ENCODE results near the gene MTFR2. TPM values are rescaled to one million over a fixed set of nuclear protein-coding genes. Genes with fewer than 3 reads are reported as not detected.

Gene MTFR2
- total RNA-seq, result 0.25 TPM
- long read RNA-seq, result 0 reads

DNA sequence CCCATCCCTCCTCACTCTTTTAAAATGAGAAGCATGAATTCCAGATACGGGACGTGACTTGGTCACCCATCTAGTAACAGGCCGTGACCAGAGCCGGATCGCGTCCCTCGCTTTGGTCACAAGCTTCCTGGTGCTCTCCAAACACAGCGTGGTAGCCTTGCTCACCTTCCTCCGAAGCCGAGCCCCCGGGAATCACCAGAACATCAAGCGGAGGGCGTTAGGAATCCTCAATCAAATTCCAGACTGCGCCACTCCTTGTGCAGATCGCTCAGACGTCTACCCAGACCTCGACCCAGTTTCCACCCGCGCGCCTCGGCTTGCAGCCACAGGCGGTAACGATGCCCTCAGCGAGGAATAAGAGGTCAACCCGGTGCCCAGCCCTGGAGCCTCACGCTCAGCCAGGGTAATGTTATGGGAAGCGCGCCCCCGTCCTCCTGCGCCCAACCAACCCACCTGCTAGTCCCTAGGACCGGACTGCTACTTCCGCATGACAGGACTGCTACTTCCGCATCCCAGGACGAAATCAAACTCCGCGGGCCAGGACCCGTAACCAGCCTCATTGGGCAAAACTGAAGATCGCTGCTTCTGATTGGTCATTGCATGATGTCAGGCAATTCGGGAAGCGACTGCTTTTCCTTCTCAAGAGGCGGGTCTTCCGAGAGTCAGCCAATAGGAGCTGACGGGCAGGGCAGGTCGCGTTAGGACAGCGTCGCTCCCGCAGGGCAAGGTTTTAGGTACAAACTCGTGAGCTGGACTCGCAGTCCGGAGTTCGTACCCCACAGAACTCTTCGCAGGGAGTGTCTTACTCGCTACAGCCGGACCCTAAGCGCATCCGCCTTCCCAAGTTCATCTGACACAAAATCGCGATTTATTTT, at the start of gene MTFR2:
Gene MTFR2, minus strand, starts transcription at position 501 of the 875 bp plus-strand sequence. CDS start 1,212 bp downstream, outside the sequence.
- intact Hi-C loops (cut with micrococcal nuclease), result no loop called here
- DNase-seq (peak; percentile 92), ATAC-seq (peak; percentile 99)

DNA sequence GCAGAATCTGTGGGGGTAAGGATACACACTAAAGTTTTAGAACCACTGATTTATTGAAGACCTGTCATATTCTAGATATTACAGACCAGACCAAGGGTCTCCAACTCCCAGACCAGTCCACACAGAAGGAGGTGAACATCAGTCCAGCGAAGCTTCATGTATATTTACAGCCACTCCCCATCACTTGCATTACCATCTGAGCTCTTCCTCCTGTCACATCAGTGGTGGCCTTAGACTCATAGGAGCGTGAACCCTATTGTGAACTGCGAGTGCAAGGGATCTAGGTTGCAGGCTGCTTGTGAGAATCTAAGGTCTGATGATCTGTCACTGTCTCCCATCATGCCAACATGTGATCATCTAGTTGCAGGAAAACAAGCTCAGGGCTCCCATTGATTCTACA, 44.5 kb upstream of the MTFR2 start:
- ATAC-seq (no peak), DNase-seq (no peak)
- intact Hi-C loops (cut with micrococcal nuclease), result no loop called here

DNA sequence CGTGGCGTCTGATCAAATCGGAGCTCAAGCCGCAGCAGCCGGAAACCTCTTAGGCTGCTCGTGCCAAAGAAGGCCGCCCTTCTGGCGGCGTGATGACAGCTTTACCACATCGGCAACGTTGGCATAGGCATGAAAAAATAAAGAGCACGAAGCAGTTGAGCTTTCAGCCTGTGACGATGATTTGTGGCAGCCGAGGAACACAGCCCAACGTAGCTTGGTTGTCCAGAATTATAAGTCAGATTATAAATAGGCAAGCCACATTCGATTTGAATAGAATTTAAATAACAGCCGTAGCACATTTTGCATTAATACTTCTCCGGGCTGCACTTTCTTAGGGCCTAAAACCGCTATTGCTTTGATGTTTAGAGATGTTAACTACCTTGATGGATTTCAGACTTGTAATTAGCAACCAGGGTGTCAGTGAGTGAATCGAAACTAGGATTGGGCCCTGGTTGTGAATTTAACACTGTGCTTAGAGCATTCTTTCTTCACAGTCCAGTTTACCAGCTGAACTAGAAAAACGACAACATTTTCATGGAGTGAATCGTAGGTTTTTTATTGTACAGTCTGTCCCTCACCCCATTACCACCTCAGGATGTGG, 40.4 kb upstream of the MTFR2 start:
- peak; percentile 46 for ATAC-seq
- intact Hi-C loops (cut with micrococcal nuclease), result no loop called here
- DNase-seq, result peak; percentile 84

DNA sequence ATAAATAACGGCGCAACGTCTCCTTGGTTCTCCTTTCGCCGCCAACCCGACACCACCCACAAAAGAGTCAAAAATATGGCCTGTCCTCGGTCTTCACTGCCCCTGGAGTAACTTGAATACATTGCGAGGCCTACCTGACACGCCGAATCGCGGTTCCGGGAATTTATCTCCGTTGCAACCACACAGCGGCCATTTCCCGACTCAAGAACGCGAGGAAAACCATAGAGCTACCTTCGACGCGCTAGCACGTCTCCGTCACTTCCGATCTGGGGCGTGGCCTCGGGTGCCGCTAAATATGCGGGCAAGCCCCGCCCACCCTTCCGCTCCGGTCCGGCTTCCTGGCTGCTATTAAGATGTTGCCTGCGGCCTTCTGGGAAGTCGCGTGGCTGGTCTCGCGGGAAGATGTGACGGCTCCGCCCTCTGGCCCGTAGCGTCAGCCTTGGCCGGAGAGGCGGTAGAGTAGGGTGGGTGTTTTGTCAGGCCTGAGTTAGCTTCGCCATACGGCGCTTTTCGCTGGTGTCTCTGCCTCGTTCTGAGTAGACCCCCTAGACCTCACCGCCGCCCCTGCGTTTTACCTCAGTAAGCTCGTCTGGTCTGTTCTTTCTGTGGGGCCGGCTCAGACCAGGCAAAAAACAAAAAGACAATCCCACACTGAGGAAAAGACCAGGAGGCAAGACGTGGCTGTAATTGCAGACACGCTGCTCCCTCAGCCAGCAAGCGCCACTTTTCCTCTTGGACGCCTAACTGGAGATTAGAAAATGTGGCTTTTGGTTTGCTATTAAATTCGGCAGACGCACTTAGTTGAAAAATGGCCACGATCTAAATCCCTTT, 39.7 kb upstream of the MTFR2 start, which contains the start of gene BCLAF1:
Gene BCLAF1, minus strand, starts transcription at position 268 of the 831 bp plus-strand sequence. CDS start 9,980 bp downstream, outside the sequence.
- intact Hi-C loops (cut with micrococcal nuclease), result no loop called here
- DNase-seq, result peak; percentile 100

DNA sequence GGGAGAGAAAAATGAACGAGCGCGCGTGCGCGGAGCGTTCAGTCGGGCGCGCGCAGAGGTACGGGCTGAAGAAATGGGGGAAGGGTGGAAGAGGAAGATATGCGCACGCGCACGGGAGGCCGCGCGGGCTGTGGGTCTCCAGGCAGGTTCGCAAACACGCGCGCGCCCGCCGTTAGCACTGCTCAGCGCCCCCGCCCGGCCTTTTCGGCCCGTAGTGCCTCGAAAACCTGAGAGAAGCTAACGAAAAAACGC, 39.1 kb upstream of the MTFR2 start:
- peak; percentile 95 for DNase-seq
- intact Hi-C loops (cut with micrococcal nuclease), result no loop called here
- ATAC-seq, result peak; percentile 87

More for the DNA sequence above, 39.7 kb upstream of the MTFR2 start, which contains the start of gene BCLAF1:
- peak; percentile 95 for ATAC-seq

DNA sequence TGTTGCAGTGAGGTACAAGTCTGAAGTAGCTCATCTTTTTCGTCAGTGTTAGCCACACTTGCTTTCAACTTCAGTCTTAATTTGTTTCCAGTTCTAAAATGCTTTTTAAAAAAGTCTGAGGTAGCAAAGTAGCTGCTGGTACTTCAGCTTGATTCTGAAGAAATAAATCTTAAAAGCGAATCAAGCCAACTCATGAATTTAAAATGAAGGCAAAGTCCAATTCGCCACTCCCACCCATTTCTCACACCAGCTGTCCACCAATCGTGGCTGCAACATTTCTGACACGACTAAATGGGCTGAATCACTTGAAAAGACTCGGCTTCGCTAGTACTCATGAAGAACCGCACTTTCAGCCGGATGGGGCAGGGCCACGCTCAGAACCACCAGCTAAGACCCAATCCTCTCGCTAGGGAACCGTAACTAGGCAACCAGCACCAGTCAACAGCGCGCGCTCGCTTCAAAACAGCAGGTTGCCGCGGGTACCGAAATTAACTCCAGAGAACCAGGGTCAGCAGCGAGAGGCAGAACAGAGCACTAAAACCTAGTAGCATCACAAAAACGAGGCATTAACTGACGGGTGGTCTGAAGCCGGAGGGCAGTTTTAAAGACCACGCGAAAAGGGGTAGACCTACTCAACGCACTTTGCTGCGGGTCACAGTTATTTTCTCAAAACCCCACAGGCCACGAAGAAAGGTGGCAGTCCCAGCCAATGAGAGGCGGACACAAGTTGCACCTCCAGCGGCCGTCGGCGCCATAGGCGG, 38.6 kb upstream of the MTFR2 start:
- ATAC-seq (peak; percentile 49), DNase-seq (peak; percentile 72)
- intact Hi-C loops (cut with micrococcal nuclease), result no loop called here

DNA sequence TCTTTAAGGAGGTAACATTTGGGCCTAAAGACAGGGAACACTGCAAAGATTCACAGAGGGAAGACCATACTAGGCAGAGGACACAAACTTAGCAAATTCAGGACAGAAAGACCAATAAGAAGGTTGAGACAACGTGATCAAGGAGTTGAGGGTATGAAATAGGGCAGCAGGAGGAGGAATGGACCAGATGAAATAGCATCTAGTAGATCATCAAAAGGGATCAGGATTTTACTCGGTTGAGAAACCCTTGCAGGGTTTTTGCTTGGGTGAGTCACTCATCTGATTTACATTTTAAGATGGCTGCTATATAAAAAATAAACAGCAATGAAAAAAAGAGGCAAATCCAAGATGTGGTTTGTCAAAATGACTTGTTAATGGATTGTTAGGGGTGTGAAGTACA, 34.8 kb upstream of the MTFR2 start:
- DNase-seq, result no peak
- no peak for ATAC-seq
- intact Hi-C loops (cut with micrococcal nuclease), result no loop called here

DNA sequence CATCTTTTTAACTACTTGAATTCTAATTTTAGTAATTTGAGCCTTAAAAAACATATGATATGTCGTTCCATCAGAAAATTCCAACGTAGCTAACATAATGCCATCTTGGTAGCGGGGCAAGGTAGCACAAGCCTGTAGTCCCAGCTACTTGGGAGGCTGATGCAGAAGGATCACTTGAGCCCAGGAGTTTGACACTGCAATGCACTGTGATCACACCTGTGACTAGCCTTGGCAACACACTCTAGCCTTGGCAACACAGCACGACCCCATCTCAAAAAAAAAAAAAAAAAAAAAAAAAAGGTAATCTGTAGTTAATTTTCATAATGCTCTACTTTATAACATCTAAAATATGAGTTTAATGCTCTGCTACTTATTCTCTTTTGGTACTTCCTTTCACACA, 32.8 kb upstream of the MTFR2 start:
- no peak for ATAC-seq
- DNase-seq, result no peak
- intact Hi-C loops (cut with micrococcal nuclease), result no loop called here

DNA sequence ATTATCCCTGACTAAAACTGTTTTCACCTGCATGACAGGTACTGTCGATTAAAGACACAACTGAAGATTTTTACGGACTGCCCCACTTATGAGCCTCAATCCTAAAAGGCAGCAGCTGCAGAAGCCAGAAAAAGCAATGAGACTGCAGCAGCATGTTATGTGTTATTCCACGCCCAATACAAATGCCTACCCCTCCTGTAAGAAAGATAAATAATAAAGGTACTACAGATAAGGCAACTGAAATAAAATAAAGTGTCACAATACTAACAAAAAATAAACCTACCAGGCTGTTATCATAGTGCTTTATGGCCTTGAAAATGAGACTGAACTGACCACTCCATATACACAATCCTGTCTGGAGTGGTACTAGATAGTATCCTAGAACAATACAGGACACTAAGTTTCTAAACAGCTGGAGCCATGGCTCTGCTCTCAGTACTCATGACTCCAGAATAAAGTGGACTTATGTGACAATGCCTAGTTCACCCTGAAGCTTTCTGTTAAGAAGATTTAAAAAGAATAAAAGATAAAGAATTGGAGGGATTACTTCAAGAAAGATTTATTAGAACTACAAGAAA, 30.0 kb upstream of the MTFR2 start:
- intact Hi-C loops (cut with micrococcal nuclease), result no loop called here
- ATAC-seq (peak; percentile 79), DNase-seq (no peak)

DNA sequence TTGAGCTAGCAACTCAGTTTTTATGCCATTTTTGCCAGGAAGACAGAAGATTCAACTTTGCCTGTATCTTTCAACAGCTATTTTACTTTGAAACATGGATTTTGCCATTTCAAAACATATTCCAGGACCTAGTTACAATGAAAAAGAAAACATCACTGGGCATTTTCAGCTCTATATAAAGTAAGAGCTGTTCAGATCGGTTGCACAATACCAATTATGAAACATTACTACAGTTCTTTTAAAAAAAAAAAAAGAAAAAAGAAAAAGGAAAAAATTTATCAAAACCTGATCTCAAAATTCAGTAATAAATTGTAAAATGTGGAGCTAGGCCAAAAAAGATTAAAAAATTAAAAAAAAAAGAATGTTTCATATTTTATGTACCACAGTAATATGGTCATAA, 24.0 kb upstream of the MTFR2 start:
- DNase-seq, result no peak
- ATAC-seq, result no peak
- intact Hi-C loops (cut with micrococcal nuclease), result no loop called here

DNA sequence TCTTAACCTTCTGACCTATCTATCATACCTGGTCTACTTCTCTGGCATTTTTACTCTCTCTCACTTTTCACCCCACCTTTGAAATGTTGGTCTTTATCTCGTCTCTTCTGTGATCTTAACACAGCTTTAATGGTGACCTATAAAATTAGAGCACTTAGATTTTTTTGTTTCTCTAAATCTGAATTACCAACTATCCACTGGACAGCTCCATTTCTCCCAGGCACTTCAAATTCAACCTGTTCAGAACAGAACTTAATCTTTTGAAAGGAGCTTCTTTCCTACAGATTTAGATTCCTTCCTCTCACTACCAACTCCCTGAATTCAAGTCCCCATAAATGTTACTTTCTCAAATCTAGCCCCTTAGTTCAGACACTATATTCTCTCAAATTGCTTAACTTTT, 15.0 kb upstream of the MTFR2 start:
- DNase-seq (no peak), ATAC-seq (no peak)
- intact Hi-C loops (cut with micrococcal nuclease), result no loop called here

DNA sequence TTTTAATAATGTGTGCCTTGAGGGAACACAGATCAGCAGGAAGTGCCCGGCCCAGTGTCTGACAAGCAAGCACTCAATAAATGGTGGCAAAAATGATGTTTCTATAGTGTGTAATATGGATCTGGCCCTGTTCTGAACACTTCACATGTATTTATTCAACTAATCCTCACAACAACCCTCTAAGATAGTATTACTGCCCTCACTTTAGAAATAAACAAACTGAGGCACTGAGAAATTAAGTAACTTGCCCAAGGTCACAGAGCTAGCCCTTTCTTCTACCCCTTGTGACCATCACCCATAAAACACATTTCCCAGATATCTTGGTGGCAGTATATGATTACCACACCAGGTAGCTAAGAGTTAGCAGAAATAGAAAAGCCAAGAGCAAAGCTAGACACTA, 12.8 kb upstream of the MTFR2 start:
- intact Hi-C loops (cut with micrococcal nuclease), result no loop called here
- no peak for ATAC-seq
- DNase-seq, result no peak

DNA sequence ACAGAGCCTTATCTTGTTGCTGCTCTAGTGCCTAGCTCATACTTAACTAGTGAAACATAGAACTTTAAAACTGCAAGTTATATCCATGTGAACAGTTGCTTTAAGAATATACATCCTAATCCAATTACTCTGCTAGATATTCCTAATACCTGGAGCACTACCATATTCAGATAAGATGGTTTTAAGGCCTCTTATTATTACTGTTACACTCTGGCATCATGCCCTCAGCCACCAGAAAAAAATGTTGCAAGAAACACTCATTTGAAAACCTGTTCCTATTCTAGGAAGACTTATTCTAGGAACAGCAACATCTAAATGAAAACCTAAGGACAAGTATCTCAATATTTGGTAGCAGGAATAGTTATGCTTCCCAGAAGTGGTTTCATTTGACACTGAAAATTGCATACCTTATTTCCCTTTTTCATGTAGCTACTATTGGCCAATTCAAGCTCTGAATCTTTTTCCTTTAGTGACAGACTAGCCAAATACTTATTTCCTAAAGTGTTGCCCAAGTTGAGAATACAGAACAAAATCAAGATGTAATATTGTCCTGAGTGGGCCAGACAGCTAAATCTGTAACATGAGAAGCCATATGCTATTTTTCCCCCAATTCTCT, 4.8 kb upstream of the MTFR2 start:
- intact Hi-C loops (cut with micrococcal nuclease), result no loop called here
- no peak for ATAC-seq
- DNase-seq, result no peak

DNA sequence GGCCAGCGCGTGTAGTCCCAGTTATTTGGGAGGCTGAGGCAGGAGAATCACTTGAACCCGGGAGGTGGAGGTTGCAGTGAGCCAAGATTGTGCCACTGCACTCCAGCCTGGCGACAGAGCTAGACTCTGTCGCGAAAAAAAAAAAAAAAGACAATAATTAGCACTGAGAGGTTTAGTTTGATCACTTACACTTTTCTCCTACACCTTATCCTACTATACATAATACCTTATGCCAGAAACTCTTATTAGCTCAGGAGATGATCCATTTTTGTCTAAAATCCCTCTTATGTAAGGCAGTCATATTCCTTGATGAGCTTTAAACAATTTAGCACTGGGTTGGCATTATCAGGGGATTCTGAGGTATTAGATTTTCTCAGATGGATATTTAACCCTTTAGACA, 3.6 kb upstream of the MTFR2 start:
- intact Hi-C loops (cut with micrococcal nuclease), result no loop called here
- ATAC-seq (no peak), DNase-seq (no peak)

DNA sequence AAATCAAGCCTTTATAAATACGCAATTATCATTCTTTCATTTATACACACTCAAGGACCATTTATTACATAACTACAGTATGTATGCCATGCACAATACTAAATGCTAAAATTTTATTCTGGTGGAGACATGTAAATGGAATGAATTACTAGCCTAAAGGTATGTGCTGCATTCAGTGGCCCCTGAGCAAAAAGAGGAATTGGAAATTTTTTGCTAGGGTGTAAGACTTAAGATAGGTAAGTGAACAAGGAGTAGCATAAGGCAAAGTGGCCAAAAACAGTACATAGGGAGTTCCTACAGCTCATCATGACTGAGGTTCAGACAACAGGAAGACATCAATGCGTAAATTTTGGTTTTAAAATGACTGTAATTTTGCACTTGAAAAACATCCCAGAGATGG, 2.3 kb upstream of the MTFR2 start:
- intact Hi-C loops (cut with micrococcal nuclease), result no loop called here
- DNase-seq, result no peak
- no peak for ATAC-seq

DNA sequence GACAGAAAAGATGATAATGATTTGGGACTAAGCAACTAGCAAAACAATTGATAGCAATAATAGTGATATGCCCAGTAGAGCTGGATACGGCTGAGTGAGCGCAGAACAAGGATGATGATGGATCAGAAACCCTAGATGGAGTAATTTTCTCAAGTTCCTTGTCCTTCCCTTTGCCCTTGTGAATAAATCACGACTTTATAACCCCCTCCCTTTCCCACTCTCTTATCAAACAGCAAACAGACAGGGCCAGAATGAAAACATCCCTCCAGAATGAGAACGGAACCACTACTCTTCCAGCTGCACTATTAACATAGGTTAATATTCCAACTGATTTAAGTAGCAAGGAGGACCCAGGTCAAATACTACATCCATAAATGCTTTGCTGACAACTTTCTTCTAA, 1.3 kb upstream of the MTFR2 start:
- ATAC-seq (no peak), DNase-seq (no peak)
- intact Hi-C loops (cut with micrococcal nuclease), result no loop called here

DNA sequence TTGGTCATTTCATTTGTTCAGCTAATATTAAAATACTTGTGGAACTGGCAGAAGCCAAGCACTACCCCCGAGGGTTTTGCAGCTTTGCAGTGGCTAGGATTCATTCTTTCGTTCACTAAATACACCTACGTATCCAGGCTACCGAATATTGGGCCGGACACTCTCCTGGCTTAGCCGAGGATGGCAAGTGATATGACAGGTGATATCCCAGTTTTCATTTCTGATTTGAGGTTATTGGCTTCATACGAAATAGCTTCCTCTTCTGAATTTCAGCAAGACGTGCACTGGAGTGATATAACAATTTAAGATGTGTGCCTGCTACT, 536 bp upstream of the MTFR2 start:
- intact Hi-C loops (cut with micrococcal nuclease), result no loop called here
- peak; percentile 14 for ATAC-seq
- DNase-seq, result no peak

DNA sequence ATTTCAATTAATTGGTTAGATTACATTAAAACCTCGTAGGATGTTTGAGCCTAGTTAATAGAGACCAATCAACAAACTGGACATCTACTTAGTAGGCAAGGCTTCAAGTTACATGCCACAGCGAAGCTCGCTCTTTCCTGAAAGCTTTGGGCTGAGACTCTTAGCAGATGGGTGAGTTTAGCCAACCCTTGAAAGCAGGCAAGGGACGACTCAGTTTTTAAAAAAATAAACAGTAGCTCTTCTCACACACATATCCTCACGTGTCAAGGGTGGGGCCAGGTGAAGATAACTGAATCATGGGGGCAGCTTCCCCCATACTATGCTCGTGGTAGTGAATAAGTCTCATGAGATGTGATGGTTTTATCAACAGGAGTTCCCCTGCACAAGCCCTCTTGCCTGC, 775 bp downstream of the MTFR2 start:
- ATAC-seq (no peak), DNase-seq (no peak)
- intact Hi-C loops (cut with micrococcal nuclease), result no loop called here
